Uterus (tissue), 2 donors: ENCODE data around the gene RANBP10.

ENCODE experiments used
- CTCF ChIP-seq, 4 experiments: fragments of 200-600 bp in 2 of 4; fragments of 450-650 bp in 2 of 4; sonication (generic) in 2 of 4; IDR thresholded peaks; one replicate each; pipeline ENCODE4 v1.5.1; 2016 to 2019; ENCODE audit warnings: antibody characterized with exemption in 4 of 4, mild to moderate bottlenecking in 2 of 4, moderate library complexity in 1 of 4
- POLR2A ChIP-seq, 2 donors: fragments of 450-650 bp; IDR thresholded peaks; one replicate each; pipeline ENCODE4 v1.6.1; 2016; ENCODE audit warnings: antibody characterized with exemption in 2 of 2, mild to moderate bottlenecking in 1 of 2, moderate library complexity in 1 of 2

- TF ChIP-seq CTCF (IDR thresholded peaks at IDR 0.05) (no peak), POLR2A (IDR thresholded peaks at IDR 0.05) (peak; percentile 80 to 87)
Observed at GRCh38 chr16:67806428-67807147, at the start of gene RANBP10, which contains the start of gene TSNAXIP1.
